H1 (cell line): Measurements from ENCODE around the gene ZFHX2. TPM values are rescaled to one million over a fixed set of nuclear protein-coding genes. Genes with fewer than 3 reads are reported as not detected.

Experiments used
- JUND ChIP-seq: IDR thresholded peaks from 2 replicates; pipeline ENCODE4 v1.6.1; 2011; ENCODE audit warnings: mild to moderate bottlenecking, improper control_type of control experiment, low read length
- KDM5A ChIP-seq: fragments of 200-600 bp; IDR thresholded peaks from 2 replicates; pipeline ENCODE4 v1.7.1; 2012; ENCODE audit warnings: mild to moderate bottlenecking, low read length, inconsistent platforms, mixed read lengths
- TAF7 ChIP-seq: optimal IDR thresholded peaks from 2 replicates; pipeline ENCODE3; 2011; ENCODE audit warnings: low read depth, mild to moderate bottlenecking, inconsistent platforms, low read length, moderate library complexity, borderline replicate concordance
- ZNF274 ChIP-seq: IDR thresholded peaks from 2 replicates; pipeline ENCODE4 v1.7.0; 2012; ENCODE audit warnings: low read length, borderline replicate concordance; ENCODE audit errors: extremely low read depth
- polyA plus RNA-seq, 7 experiments: library from polyadenylated mRNA; depleted of rRNA in 3 of 7; stranded (reverse) in 5 of 7; unstranded in 2 of 7; fragments of >200 nt in 5 of 7; fragments of 200-250 nt in 2 of 7; gene quantifications; 1 replicate in 5 of 7; 2 replicates in 1 of 7; 4 replicates in 1 of 7; pipeline versions ENCODE4 v1.2.1 to v1.2.3, GENCODE V29; 2011 to 2013; ENCODE audit warnings: missing spikeins in 2 of 7, mixed read lengths in 2 of 7
- total RNA-seq: library from RNA; stranded (reverse); fragmentation: NEBNext Ultra II Directional; extraction: Animal tissue kit (Norgen Biotek cat#: 25700); gene quantifications from 2 replicates; pipeline ENCODE4 v1.2.1, GENCODE V29; 2021

ZFHX2 gene
- total and polyA plus RNA-seq, 2 of the 8 experiments (the other 6 are each of a cell fraction or from before 2014, with no cell fraction given) = 2.7 to 27.0 TPM

DNA sequence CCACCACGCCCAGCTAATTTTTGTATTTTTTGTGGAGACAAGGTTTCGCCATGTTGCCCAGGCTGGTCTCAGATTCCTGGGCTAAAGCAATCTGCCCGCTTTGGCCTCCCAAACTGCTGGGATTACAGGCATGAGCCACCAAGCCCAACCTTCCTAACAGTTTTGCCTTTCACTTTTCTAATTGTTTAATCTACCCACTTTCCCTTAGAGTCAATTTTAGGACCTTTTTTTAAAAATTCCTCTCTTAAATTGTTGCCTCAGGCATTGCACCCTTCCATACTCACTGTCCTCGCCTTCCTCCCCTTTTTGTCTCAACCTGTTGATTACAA, 11.5 kb downstream of the ZFHX2 start (continued):
- no peak for TF ChIP-seq JUND
- no peak for TF ChIP-seq KDM5A
- no peak for TF ChIP-seq TAF7
- TF ChIP-seq ZNF274 = no peak
